ENCODE results near the gene IQSEC3.

DNA sequence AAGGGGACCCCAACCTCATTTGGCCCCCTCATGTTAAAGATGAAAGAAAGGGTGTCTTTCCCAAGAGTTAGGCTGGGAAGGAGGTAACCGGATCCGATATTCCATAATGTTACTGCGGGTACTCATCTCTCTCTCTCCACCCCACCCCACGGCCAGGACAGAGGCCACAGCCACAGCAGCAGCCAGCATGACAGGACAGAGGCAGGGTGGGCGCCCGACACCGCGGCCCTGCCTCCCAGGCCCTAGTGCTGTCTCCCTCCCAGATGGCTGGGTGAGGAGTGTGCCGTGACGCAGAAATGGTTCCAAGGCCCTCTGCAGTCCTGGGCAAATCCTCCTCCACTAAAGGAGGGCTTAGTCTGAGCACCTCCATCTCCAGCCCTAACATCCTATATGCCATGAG, 141.2 kb downstream of the IQSEC3 start:
- TF ChIP-seq CTCF (conservative IDR thresholded peaks at IDR 0.05; ENCODE audit: low read depth, low read length) (no peak), EZH2 (IDR thresholded peaks at IDR 0.05; ENCODE audit: borderline replicate concordance, low read depth, low read length, poor library complexity, severe bottlenecking) (no peak)

Data from A673 (cell line).